HCT116 (cell line): ENCODE measurements around the gene ARSJ. TPM values are rescaled to one million over a fixed set of nuclear protein-coding genes. Genes with fewer than 3 reads are reported as not detected.

Source experiments
- ATAC-seq: fragments of 200-7000 bp; cut with Tn5 transposase; 2 replicates; pipeline ENCODE4 v1.9.1; 2020; ENCODE audit warnings: mild to moderate bottlenecking, moderate library complexity
- BruUV-seq: library from RNA; stranded (reverse); fragments of 400-500 nt; replicated peaks from 2 replicates; lab custom pipeline; 2021; lab: Mats Ljungman, UMichigan
- CTCF ChIA-PET: fragments of 300-600 bp; sonication (Branson Sonifier 250); formaldehyde crosslinking; loops from one replicate; lab custom pipeline; 2021; ENCODE audit warnings: antibody characterized with exemption; lab: Charles Lee
- POLR2A ChIA-PET: fragments of 300-600, 350-600 bp; sonication (Branson Sonifier 250); formaldehyde crosslinking; loops from one replicate; lab custom pipeline; 2021; ENCODE audit warnings: antibody characterized with exemption; lab: Charles Lee
- RAD21 ChIA-PET, 2 experiments: fragments of 300-600 bp; sonication (Branson Sonifier 250); formaldehyde crosslinking; loops; one replicate each; lab custom pipeline; 2023; ENCODE audit warnings: low total read pairs in 2 of 2; ENCODE audit not compliant: uncharacterized antibody in 2 of 2, unreplicated experiment in 2 of 2, low non-redundant PET in 1 of 2; lab: Charles Lee
- DNase-seq: peaks from one replicate; pipeline ENCODE4 v3.0.0-alpha.2; 2010; ENCODE audit warnings: low read depth, low spot score
- H2AFZ ChIP-seq: fragments of 200-600 bp; shearing (Covaris generic), sonication (generic); 2 replicates; pipeline ENCODE4 v1.6.1; 2017; ENCODE audit warnings: low read depth, mixed run types, mixed read lengths, antibody characterized with exemption, low read length; ENCODE audit not compliant: poor library complexity, severe bottlenecking
- H3K27ac ChIP-seq: 2 replicates; pipeline ENCODE4 v1.5.1; 2012; ENCODE audit warnings: low read depth, low read length
- H3K27me3 ChIP-seq: fragments of 200-600 bp; sonication (generic); 2 replicates; pipeline ENCODE4 v1.6.1; 2016; ENCODE audit warnings: mixed run types, low read length, mixed read lengths; ENCODE audit not compliant: insufficient read depth
- H3K36me3 ChIP-seq, 2 experiments: fragments of 200-500 bp in 1 of 2; fragments of 200-600 bp in 1 of 2; sonication (Bioruptor generic) in 1 of 2; sonication (generic) in 1 of 2; 2 replicates each; pipeline versions ENCODE4 v1.5.1 to v1.6.1; 2014 to 2016; ENCODE audit warnings: low read length in 2 of 2, inconsistent platforms in 1 of 2, mixed read lengths in 1 of 2, mixed run types in 1 of 2; ENCODE audit not compliant: insufficient read depth in 2 of 2, control insufficient read depth in 1 of 2
- H3K4me1 ChIP-seq, 2 experiments: fragments of 200-600 bp in 1 of 2; sonication (generic) in 1 of 2; 2 replicates each; pipeline versions ENCODE4 v1.5.1 to v1.6.1; 2012 to 2017; ENCODE audit warnings: low read length in 2 of 2, inconsistent platforms in 1 of 2, mild to moderate bottlenecking in 1 of 2, mixed read lengths in 1 of 2, mixed run types in 1 of 2, moderate library complexity in 1 of 2; ENCODE audit not compliant: insufficient read depth in 2 of 2, control insufficient read depth in 1 of 2
- H3K4me2 ChIP-seq: fragments of 200-600 bp; sonication (generic); 2 replicates; pipeline ENCODE4 v1.6.1; 2017; ENCODE audit warnings: mixed run types, low read length, mixed read lengths
- H3K4me3 ChIP-seq, 2 experiments: fragments of 200-600 bp in 1 of 2; sonication (generic) in 1 of 2; replicated peaks in 1 of 2; 2 replicates each; pipeline ENCODE4 v1.5.1; 2011 to 2016; ENCODE audit warnings: low read length in 2 of 2, control low read depth in 1 of 2, low read depth in 1 of 2, mild to moderate bottlenecking in 1 of 2, mixed read lengths in 1 of 2, mixed run types in 1 of 2
- H3K79me2 ChIP-seq: fragments of 200-600 bp; sonication (generic); 2 replicates; pipeline ENCODE4 v1.6.1; 2017; ENCODE audit warnings: mild to moderate bottlenecking, mixed run types, low read length, moderate library complexity, mixed read lengths; ENCODE audit not compliant: insufficient read depth
- H3K9ac ChIP-seq: fragments of 200-600 bp; sonication (generic); 2 replicates; pipeline ENCODE4 v1.6.1; 2016; ENCODE audit warnings: low read length, mixed read lengths
- H3K9me2 ChIP-seq: fragments of 200-600 bp; sonication (generic), shearing (Covaris generic); 2 replicates; pipeline ENCODE4 v1.6.1; 2017; ENCODE audit warnings: mixed run types, mild to moderate bottlenecking, moderate library complexity; ENCODE audit not compliant: insufficient read depth
- H3K9me3 ChIP-seq, 2 experiments: fragments of 200-500 bp in 1 of 2; fragments of 200-600 bp in 1 of 2; sonication (Bioruptor generic) in 1 of 2; sonication (generic) in 1 of 2; 2 replicates each; pipeline ENCODE4 v1.6.1; 2014 to 2017; ENCODE audit warnings: low read length in 2 of 2, mixed read lengths in 2 of 2, inconsistent platforms in 1 of 2, low read depth in 1 of 2, mild to moderate bottlenecking in 1 of 2, mixed run types in 1 of 2, moderate library complexity in 1 of 2; ENCODE audit not compliant: control insufficient read depth in 1 of 2, insufficient read depth in 1 of 2
- H4K20me1 ChIP-seq: fragments of 200-600 bp; sonication (generic), shearing (Covaris generic); 2 replicates; pipeline ENCODE4 v1.6.1; 2017; ENCODE audit warnings: mixed run types, mild to moderate bottlenecking, moderate library complexity; ENCODE audit not compliant: insufficient read depth
- CBX3 ChIP-seq: IDR thresholded peaks from 2 replicates; pipeline ENCODE4 v1.6.1; 2012; ENCODE audit warnings: low read depth
- CEBPB ChIP-seq: IDR thresholded peaks from 2 replicates; pipeline ENCODE4 v1.6.1; 2012; ENCODE audit warnings: low read depth
- EGR1 ChIP-seq: IDR thresholded peaks from 2 replicates; pipeline ENCODE4 v1.6.1; 2012; ENCODE audit warnings: low read depth
- ELF1 ChIP-seq: IDR thresholded peaks from 2 replicates; pipeline ENCODE4 v1.6.1; 2012; ENCODE audit warnings: low read depth, borderline replicate concordance
- EZH2 ChIP-seq: fragments of 200-600 bp; sonication (generic); IDR thresholded peaks from 2 replicates; pipeline ENCODE4 v1.6.1; 2017; ENCODE audit warnings: antibody characterized with exemption, mixed run types
- FOSL1 ChIP-seq: IDR thresholded peaks from 2 replicates; pipeline ENCODE4 v1.6.1; 2012; ENCODE audit warnings: low read depth
- POLR2A ChIP-seq: IDR thresholded peaks from 2 replicates; pipeline ENCODE4 v1.7.0; 2011; ENCODE audit warnings: borderline replicate concordance; ENCODE audit not compliant: insufficient read depth, insufficient read length; ENCODE audit errors: extremely low read depth
- POLR2AphosphoS5 ChIP-seq: IDR thresholded peaks from 2 replicates; pipeline ENCODE4 v1.6.1; 2011; ENCODE audit warnings: mild to moderate bottlenecking, low read depth, low read length, moderate library complexity
- SIN3A ChIP-seq: IDR thresholded peaks from 2 replicates; pipeline ENCODE4 v1.6.1; 2012; ENCODE audit warnings: low read depth
- SP1 ChIP-seq: IDR thresholded peaks from 2 replicates; pipeline ENCODE4 v1.6.1; 2012; ENCODE audit warnings: low read depth
- SRF ChIP-seq: IDR thresholded peaks from 2 replicates; pipeline ENCODE4 v1.6.1; 2012; ENCODE audit warnings: low read depth
- TCF7L2 ChIP-seq: IDR thresholded peaks from 2 replicates; pipeline ENCODE4 v1.7.0; 2011; ENCODE audit warnings: borderline replicate concordance, inconsistent platforms; ENCODE audit not compliant: insufficient read depth, insufficient read length; ENCODE audit errors: extremely low read depth
- YY1 ChIP-seq: IDR thresholded peaks from 2 replicates; pipeline ENCODE4 v1.6.1; 2011; ENCODE audit warnings: low read length, low read depth, moderate library complexity, mild to moderate bottlenecking; ENCODE audit not compliant: insufficient replicate concordance; ENCODE audit errors: extremely low read depth
- ZFX ChIP-seq: fragments of 450-650 bp; IDR thresholded peaks from 2 replicates; pipeline ENCODE4 v1.6.1; 2017
- ZNF274 ChIP-seq: fragments of 200-500 bp; sonication (Bioruptor generic); IDR thresholded peaks from 2 replicates; pipeline ENCODE4 v1.6.1; 2014; ENCODE audit warnings: mild to moderate bottlenecking, low read depth, low read length, inconsistent platforms
- intact Hi-C: fragments of 100-400 bp; cut with micrococcal nuclease; formaldehyde crosslinking; loops from 2 replicates; pipeline ENCODE4 v1.10.0; 2022
- total RNA-seq: library from RNA; stranded (reverse); gene quantifications from one replicate; pipeline ENCODE4 v1.2.1, GENCODE V29; 2021; ENCODE audit not compliant: unreplicated experiment
- TF ChIP-seq, protein P1 (sequence below): IDR thresholded peaks from 2 replicates; pipeline ENCODE4 v1.6.1; 2011; ENCODE audit warnings: mild to moderate bottlenecking, low read length, moderate library complexity; ENCODE audit not compliant: insufficient replicate concordance; ENCODE audit errors: extremely low read depth
- TF ChIP-seq, protein P2 (sequence below): IDR thresholded peaks from 2 replicates; pipeline ENCODE4 v1.6.1; 2012; ENCODE audit warnings: low read depth
- TF ChIP-seq, protein P3 (sequence below): IDR thresholded peaks from 2 replicates; pipeline ENCODE4 v1.6.1; 2012
- TF ChIP-seq, protein P4 (sequence below), 3 experiments: fragments of 200-600 bp in 1 of 3; sonication (generic) in 1 of 3; IDR thresholded peaks in 2 of 3; conservative IDR thresholded peaks in 1 of 3; 2 replicates each; pipeline ENCODE4 v1.5.1; 2012 to 2017; ENCODE audit warnings: low read depth in 2 of 3, low read length in 2 of 3, antibody characterized with exemption in 1 of 3, borderline replicate concordance in 1 of 3, control low read depth in 1 of 3, mild to moderate bottlenecking in 1 of 3, mixed read lengths in 1 of 3, mixed run types in 1 of 3, moderate library complexity in 1 of 3; ENCODE audit not compliant: insufficient read depth in 1 of 3

Gene ARSJ
- total RNA-seq, 1 experiment from 2014 or later: 2.3 TPM

DNA sequence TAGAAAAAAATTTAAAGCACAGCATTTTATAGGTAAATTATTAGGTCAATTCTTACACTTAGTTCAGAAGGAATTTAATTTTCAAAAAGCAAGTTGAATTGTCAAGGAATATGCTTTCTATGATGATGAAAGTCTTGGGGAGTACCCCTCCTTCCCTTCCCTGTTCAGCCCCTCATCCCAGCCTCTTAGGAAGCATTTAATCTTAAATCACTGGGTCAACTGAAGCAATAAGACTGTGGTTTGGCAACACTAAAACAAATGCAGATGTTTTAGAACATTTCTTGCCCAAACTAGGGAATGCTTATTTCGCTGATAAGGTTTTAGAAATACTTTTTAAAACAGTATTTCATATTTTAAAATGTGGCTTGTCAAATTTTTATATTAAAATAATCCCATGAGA lies 19.1 kb upstream of the ARSJ start:
- no peaks in the 10 kb centered on the region for H3K79me2 ChIP-seq
- TF ChIP-seq YY1: no peak
- TF ChIP-seq EZH2: no peak
- TF ChIP-seq SP1: no peak
- TF ChIP-seq, protein P1, sequence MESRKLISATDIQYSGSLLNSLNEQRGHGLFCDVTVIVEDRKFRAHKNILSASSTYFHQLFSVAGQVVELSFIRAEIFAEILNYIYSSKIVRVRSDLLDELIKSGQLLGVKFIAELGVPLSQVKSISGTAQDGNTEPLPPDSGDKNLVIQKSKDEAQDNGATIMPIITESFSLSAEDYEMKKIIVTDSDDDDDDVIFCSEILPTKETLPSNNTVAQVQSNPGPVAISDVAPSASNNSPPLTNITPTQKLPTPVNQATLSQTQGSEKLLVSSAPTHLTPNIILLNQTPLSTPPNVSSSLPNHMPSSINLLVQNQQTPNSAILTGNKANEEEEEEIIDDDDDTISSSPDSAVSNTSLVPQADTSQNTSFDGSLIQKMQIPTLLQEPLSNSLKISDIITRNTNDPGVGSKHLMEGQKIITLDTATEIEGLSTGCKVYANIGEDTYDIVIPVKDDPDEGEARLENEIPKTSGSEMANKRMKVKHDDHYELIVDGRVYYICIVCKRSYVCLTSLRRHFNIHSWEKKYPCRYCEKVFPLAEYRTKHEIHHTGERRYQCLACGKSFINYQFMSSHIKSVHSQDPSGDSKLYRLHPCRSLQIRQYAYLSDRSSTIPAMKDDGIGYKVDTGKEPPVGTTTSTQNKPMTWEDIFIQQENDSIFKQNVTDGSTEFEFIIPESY: no peak
- TF ChIP-seq POLR2A: no peak
- TF ChIP-seq, protein P2, sequence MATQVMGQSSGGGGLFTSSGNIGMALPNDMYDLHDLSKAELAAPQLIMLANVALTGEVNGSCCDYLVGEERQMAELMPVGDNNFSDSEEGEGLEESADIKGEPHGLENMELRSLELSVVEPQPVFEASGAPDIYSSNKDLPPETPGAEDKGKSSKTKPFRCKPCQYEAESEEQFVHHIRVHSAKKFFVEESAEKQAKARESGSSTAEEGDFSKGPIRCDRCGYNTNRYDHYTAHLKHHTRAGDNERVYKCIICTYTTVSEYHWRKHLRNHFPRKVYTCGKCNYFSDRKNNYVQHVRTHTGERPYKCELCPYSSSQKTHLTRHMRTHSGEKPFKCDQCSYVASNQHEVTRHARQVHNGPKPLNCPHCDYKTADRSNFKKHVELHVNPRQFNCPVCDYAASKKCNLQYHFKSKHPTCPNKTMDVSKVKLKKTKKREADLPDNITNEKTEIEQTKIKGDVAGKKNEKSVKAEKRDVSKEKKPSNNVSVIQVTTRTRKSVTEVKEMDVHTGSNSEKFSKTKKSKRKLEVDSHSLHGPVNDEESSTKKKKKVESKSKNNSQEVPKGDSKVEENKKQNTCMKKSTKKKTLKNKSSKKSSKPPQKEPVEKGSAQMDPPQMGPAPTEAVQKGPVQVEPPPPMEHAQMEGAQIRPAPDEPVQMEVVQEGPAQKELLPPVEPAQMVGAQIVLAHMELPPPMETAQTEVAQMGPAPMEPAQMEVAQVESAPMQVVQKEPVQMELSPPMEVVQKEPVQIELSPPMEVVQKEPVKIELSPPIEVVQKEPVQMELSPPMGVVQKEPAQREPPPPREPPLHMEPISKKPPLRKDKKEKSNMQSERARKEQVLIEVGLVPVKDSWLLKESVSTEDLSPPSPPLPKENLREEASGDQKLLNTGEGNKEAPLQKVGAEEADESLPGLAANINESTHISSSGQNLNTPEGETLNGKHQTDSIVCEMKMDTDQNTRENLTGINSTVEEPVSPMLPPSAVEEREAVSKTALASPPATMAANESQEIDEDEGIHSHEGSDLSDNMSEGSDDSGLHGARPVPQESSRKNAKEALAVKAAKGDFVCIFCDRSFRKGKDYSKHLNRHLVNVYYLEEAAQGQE: no peak
- TF ChIP-seq, protein P3, sequence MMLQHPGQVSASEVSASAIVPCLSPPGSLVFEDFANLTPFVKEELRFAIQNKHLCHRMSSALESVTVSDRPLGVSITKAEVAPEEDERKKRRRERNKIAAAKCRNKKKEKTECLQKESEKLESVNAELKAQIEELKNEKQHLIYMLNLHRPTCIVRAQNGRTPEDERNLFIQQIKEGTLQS: no peak
- TF ChIP-seq SRF: no peak
- no peak for TF ChIP-seq ZFX
- TF ChIP-seq, protein P4, sequence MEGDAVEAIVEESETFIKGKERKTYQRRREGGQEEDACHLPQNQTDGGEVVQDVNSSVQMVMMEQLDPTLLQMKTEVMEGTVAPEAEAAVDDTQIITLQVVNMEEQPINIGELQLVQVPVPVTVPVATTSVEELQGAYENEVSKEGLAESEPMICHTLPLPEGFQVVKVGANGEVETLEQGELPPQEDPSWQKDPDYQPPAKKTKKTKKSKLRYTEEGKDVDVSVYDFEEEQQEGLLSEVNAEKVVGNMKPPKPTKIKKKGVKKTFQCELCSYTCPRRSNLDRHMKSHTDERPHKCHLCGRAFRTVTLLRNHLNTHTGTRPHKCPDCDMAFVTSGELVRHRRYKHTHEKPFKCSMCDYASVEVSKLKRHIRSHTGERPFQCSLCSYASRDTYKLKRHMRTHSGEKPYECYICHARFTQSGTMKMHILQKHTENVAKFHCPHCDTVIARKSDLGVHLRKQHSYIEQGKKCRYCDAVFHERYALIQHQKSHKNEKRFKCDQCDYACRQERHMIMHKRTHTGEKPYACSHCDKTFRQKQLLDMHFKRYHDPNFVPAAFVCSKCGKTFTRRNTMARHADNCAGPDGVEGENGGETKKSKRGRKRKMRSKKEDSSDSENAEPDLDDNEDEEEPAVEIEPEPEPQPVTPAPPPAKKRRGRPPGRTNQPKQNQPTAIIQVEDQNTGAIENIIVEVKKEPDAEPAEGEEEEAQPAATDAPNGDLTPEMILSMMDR (IDR thresholded peaks at IDR 0.05 in 2 of 3, conservative IDR thresholded peaks at IDR 0.05 in 1 of 3; ENCODE audit: borderline replicate concordance in 1 of 3, insufficient read depth in 1 of 3, low read depth in 2 of 3, low read length in 2 of 3): no peak
- TF ChIP-seq CBX3: no peak
- TF ChIP-seq ZNF274: no peak
- no peak for TF ChIP-seq EGR1
- TF ChIP-seq FOSL1: no peak
- TF ChIP-seq CEBPB: no peak
- TF ChIP-seq SIN3A: no peak
- TF ChIP-seq POLR2AphosphoS5: no peak
- no peak for TF ChIP-seq TCF7L2
- TF ChIP-seq ELF1: no peak
- DNase-seq (no peak), ATAC-seq (no peak)
- H3K27ac ChIP-seq: no peak overlapping the region
- POLR2A ChIA-PET: no interaction called here
- no peaks in the 10 kb centered on the region for H3K27me3 ChIP-seq
- no peak overlapping the region for H2AFZ ChIP-seq
- RAD21 ChIA-PET: interaction anchor here in 1 of 2 experiments (0.6 kb wide), 1 partner anchor 39 kb away, joined by 3 read pairs; no protein-coding TSS in a partner anchor
- H3K4me3 ChIP-seq: no peak overlapping the region
- H3K9ac ChIP-seq: no peak overlapping the region
- intact Hi-C loops: no loop called here
- no peaks in the 10 kb centered on the region for H3K9me3 ChIP-seq
- CTCF ChIA-PET: no interaction called here
- H4K20me1 ChIP-seq: no peaks in the 10 kb centered on the region
- no TSS peak for BruUV-seq
- no peaks in the 10 kb centered on the region for H3K4me1 ChIP-seq
- no peaks in the 10 kb centered on the region for H3K36me3 ChIP-seq
- H3K9me2 ChIP-seq: no peaks in the 10 kb centered on the region
- no peak overlapping the region for H3K4me2 ChIP-seq
